GM13976 (cell line): ENCODE measurements around the gene BCL11B.

Experiments
- DNase-seq: peaks from one replicate; pipeline ENCODE4 v3.0.0; 2012; ENCODE audit warnings: low spot score
- in situ Hi-C: fragments of 300-500 bp; cut with MboI; formaldehyde crosslinking; loops from one replicate; pipeline ENCODE4 v1.12.0; 2022; ENCODE audit warnings: low sequenced_read_pairs, mixed read lengths, inconsistent platforms; ENCODE audit not compliant: unreplicated experiment
- TF ChIP-seq, protein P1 (sequence below): IDR thresholded peaks from 2 replicates; pipeline ENCODE4 v1.5.1; 2012; ENCODE audit warnings: borderline replicate concordance, mild to moderate bottlenecking; ENCODE audit not compliant: insufficient read depth; ENCODE audit errors: extremely low read depth, missing control alignments, control extremely low read depth

Gene BCL11B

GRCh38 chr14:99250636-99251208, 21.3 kb downstream of the BCL11B start:
- in situ Hi-C loops, result no loop called here
- no peak for DNase-seq
- TF ChIP-seq, protein P1, sequence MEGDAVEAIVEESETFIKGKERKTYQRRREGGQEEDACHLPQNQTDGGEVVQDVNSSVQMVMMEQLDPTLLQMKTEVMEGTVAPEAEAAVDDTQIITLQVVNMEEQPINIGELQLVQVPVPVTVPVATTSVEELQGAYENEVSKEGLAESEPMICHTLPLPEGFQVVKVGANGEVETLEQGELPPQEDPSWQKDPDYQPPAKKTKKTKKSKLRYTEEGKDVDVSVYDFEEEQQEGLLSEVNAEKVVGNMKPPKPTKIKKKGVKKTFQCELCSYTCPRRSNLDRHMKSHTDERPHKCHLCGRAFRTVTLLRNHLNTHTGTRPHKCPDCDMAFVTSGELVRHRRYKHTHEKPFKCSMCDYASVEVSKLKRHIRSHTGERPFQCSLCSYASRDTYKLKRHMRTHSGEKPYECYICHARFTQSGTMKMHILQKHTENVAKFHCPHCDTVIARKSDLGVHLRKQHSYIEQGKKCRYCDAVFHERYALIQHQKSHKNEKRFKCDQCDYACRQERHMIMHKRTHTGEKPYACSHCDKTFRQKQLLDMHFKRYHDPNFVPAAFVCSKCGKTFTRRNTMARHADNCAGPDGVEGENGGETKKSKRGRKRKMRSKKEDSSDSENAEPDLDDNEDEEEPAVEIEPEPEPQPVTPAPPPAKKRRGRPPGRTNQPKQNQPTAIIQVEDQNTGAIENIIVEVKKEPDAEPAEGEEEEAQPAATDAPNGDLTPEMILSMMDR, result no peak

DNA sequence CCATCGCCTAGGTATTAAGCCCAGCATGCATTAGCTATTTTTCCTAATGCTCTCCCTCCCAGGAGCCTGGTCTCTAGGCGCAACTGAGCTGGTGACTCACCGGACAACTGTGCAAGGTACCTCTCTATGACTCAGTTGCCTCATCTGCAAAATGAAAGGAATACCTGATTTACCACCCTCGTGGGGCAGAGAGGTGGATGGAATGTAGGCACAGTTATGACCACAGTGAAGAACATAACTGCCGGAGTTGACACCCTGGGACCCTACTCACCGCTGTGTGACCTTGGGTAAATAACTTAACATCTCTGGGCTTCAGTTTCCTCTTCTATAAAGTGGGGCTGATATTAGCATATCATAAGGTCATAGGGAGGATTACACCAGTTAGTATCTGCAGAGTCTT, 22.6 kb downstream of the BCL11B start:
- TF ChIP-seq, protein P1, result no peak
- in situ Hi-C loops, result no loop called here
- DNase-seq, result no peak

DNA sequence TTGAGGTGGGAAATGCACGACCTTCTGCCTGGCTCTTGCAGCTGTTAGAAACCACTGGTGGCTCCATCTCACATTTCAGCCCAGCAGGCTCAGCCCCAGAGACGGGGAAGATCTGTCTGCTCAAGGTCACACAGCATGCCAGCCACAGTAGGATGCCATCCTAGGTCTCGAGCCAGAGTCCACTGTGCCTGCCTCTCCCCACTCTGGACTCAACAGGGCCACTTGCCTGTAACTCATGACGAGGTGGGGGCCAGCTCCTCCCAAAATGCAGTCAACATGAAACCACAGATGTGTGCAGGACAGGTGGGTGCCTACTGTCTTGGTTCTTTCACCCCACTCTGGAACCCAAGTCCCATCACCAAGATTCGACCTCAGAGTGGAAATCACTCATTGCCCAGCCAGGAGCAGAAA, 23.2 kb downstream of the BCL11B start:
- DNase-seq, result no peak
- in situ Hi-C loops, result no loop called here

GRCh38 chr14:99247772-99248171, 24.2 kb downstream of the BCL11B start:
- no peak for DNase-seq
- TF ChIP-seq, protein P1, result no peak
- in situ Hi-C loops, result no loop called here

More for the DNA sequence above, 23.2 kb downstream of the BCL11B start:
- TF ChIP-seq, protein P1, result no peak

DNA sequence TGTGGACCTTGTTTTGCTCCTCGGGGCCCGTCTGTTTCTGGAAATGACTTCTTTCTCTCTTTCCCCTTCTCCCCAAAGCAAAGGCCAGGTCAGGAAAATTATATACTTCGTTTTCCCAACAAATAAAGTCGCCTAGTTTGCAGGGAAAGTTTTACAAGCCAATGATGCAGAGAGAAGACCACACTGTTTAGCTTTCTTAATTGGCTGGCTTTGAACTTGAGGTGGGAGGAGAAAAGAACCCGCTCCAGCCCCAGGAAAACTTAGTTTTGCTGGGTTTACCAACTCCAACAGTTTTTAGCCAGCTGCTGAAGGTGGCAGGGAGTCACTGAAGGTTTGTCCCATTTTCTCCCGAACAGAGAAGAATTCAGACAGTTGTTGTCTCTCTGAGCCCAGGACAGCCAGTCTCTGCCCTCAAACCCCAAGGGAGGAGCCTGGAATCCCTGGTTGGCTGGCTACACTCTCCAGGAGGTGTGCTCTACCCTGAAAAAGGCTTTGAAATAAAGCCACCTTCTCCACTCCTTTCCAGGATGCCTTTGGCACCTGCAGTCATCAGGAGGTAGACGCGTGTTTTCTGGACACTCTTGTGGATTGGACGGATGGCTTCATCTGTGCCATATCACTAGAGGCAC, 24.8 kb downstream of the BCL11B start:
- no peak for DNase-seq
- TF ChIP-seq, protein P1, result no peak
- in situ Hi-C loops, result no loop called here

DNA sequence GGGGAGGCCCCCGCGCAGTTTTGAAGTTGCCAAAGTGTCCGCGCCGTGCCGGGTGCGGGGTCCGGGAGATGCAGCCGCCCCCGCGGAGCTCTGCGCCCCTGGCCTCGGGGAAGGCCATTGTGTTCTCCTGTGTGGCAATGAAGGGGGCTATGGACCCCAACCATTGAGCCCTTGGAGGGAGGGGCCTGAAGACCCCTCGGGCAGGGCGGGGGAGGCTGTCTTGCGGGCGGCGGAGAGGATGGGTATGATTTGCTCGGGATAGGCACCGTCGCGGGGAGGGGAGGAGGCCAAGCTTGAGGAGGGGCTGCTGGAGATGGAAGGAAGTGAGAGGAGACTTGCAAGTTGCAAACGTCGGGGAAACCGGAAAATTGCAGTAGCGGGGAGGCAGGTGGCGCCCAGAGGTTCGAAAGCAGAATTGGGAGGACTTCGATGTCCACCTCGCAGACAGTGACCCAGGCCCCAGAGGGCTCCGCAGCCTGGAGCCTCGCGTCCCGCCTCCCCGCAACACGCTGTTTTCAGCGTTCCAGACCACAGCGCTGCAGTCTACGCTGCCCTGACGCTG, 25.4 kb downstream of the BCL11B start:
- DNase-seq, result no peak
- in situ Hi-C loops, result no loop called here
- TF ChIP-seq, protein P1, result no peak
